Bladder microvascular endothelial cell (primary cell): Measurements from ENCODE around the gene AGAP6. TPM values are rescaled to one million over a fixed set of nuclear protein-coding genes. Genes with fewer than 3 reads are reported as not detected.

ENCODE experiments used
- total RNA-seq: library from RNA; depleted of rRNA; stranded (reverse); fragments of >200 nt; gene quantifications from 2 replicates; pipeline ENCODE4 v1.2.3, GENCODE V29; 2014

AGAP6 gene
- total RNA-seq: 1.1 and 4.0 TPM in 2 replicates

GRCh38 chr10:49988376-49988775 lies at the start of gene AGAP6:
AGAP6 (plus strand) TSS chr10:49988406; CDS start chr10:49988716, 310 bp downstream.

GRCh38 chr10:49941447-49942338 lies 46.5 kb upstream of the AGAP6 start, which contains the start of the genes PARG and TIMM23B:
PARG (minus strand) TSS chr10:49942027; CDS start chr10:49941725, 302 bp downstream.
TIMM23B (plus strand) TSS chr10:49942053; CDS start chr10:49942195, 142 bp downstream.

Other genes with a start within 250 kb of the AGAP6 start
- 0.16 and 0.25 TPM in 2 replicates for gene OGDHL, start 226.1 kb upstream of the AGAP6 start, total RNA-seq
- 18.1 and 44.1 TPM in 2 replicates for gene PARG, start 46.4 kb upstream of the AGAP6 start, total RNA-seq
- 5.5 and 17.2 TPM in 2 replicates for gene TIMM23B, start 46.4 kb upstream of the AGAP6 start, total RNA-seq
- 32.7 and 62.1 TPM in 2 replicates for gene WASHC2A, start 79.5 kb downstream of the AGAP6 start, total RNA-seq